ENCODE measurements around the gene TTC3. TPM values are rescaled to one million over a fixed set of nuclear protein-coding genes. Genes with fewer than 3 reads are reported as not detected.

The TTC3 gene
- total RNA-seq, 2 experiments from 2014 or later, result 73.5 to 90.0 TPM

DNA sequence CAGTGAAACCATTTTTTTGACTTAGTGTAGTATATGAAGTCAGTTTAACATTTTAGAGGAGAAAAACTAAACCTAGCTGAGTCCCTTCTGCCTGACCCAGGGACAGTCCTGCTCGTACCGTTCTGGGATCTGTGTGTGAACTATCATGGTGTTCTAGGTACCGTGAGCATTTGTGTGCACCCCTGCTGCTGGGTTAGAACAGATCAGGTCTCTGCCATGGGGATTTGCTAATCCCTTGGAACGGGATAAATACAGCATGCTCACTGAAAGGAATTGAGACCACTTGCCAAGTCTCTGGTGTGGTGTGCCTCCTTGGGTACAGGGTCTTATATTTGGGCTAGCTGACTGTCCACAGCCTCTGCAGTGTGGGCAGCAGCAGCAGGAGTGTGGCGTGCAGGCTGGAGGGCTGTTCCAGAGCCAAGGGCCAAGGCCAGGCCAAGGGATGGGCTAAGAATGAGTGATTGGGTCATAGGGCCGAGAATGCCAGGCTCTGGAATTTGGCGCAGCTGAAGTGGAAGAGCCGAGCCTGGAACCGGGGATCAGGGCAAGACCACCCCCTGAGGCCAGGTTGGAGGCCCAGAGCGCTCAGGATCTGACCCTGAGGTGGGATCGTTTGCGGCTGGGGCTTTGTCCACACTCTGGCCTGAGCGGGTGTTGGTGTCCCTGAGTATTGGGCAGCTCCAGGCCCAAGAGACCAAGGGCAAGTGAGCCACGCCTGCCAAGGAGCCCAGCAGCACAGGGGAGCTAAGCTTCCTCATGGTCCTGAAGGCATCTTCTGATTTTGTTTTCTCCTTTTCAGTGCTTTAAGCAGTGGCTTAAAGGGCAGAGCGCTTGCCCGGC, 127.8 kb downstream of the TTC3 start:
- no peaks in the 10 kb centered on the region for H3K9me2 ChIP-seq (ENCODE audit: insufficient read depth, low read length)
- no peak overlapping the region for H2AFZ ChIP-seq (ENCODE audit: low read length)
- no peaks in the 10 kb centered on the region for H3K9me3 ChIP-seq (ENCODE audit: low read length)
- no TSS peak for BruUV-seq (replicated peaks)
- H3K36me3 ChIP-seq (ENCODE audit: insufficient read depth, low read length), result peaks cover 34% of the 10 kb centered on the region; the same call in 1 of the 2 replicates
- H3K27ac ChIP-seq (ENCODE audit: low read depth, low read length, poor library complexity, severe bottlenecking), result no peak overlapping the region
- intact Hi-C loops (cut with micrococcal nuclease; ENCODE audit: unreplicated experiment), result no loop called here
- H4K20me1 ChIP-seq (ENCODE audit: insufficient read depth, low read length), result no peaks in the 10 kb centered on the region
- H3K4me2 ChIP-seq (ENCODE audit: low read length), result no peak overlapping the region
- no peak for DNase-seq (ENCODE audit: low spot score)
- CTCF ChIA-PET (ENCODE audit: unreplicated experiment), result no interaction called here
- H3K4me3 ChIP-seq (ENCODE audit: low read depth, low read length, poor library complexity, severe bottlenecking), result no peak overlapping the region
- TF ChIP-seq EZH2phosphoT487 (IDR thresholded peaks at IDR 0.05; ENCODE audit: borderline replicate concordance, low read depth, low read length), result no peak
- TF ChIP-seq, protein P1, sequence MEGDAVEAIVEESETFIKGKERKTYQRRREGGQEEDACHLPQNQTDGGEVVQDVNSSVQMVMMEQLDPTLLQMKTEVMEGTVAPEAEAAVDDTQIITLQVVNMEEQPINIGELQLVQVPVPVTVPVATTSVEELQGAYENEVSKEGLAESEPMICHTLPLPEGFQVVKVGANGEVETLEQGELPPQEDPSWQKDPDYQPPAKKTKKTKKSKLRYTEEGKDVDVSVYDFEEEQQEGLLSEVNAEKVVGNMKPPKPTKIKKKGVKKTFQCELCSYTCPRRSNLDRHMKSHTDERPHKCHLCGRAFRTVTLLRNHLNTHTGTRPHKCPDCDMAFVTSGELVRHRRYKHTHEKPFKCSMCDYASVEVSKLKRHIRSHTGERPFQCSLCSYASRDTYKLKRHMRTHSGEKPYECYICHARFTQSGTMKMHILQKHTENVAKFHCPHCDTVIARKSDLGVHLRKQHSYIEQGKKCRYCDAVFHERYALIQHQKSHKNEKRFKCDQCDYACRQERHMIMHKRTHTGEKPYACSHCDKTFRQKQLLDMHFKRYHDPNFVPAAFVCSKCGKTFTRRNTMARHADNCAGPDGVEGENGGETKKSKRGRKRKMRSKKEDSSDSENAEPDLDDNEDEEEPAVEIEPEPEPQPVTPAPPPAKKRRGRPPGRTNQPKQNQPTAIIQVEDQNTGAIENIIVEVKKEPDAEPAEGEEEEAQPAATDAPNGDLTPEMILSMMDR (conservative IDR thresholded peaks at IDR 0.05; ENCODE audit: low read length), result no peak
- POLR2A ChIA-PET, result no interaction called here
- no peaks in the 10 kb centered on the region for H3K4me1 ChIP-seq (ENCODE audit: insufficient read depth, low read length, poor library complexity, severe bottlenecking)
- H3K79me2 ChIP-seq (ENCODE audit: insufficient read depth, low read depth, low read length), result no peaks in the 10 kb centered on the region

DNA sequence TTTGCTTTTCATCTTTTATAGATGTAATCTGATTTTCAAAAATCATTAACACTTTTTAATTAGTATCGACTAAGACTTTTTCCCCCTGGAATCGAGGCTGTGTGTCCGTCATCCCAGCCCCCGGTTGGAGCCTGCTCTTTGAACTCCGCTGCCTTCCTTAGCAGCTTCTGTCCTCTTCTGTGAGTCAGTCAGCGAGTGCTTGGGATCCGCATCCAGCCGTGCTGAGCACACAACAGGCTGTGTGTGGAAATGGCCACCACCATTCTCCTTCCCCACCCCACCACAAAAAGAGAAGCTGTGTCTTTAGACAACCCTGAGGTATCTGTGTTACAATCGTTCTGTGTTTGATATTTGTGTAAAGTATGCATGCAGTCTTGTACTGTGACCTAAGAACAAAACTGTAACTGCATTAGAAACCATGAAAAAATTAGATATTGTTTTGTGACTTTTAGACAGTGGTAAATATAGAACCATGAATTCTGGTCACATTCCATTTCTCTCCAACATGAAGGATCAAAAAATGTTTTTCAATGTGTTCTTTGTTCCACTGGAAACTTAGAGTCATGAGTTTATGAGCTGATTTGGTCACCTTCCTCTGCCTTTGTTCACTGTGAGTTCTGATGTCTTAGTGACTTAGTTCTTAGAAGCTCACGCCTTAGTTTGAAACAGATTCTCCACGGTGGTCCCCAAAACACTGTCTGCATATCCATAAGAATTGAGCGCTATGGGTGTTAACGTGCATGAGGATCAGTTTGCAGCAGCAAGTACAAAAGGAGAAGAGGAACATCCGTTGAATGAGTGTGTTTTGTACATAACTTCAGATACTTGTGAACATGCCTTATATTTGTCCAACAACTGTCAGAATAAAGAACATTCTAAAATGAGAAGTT, 129.4 kb downstream of the TTC3 start:
- CTCF ChIA-PET (ENCODE audit: unreplicated experiment), result interaction anchor here (0.6 kb wide), 2 partner anchors 44 to 70 kb away, joined by 3 read pairs; no protein-coding TSS in a partner anchor
- no peak overlapping the region for H3K27ac ChIP-seq (ENCODE audit: low read depth, low read length, poor library complexity, severe bottlenecking)
- no peaks in the 10 kb centered on the region for H3K4me1 ChIP-seq (ENCODE audit: insufficient read depth, low read length, poor library complexity, severe bottlenecking)
- no peaks in the 10 kb centered on the region for H3K79me2 ChIP-seq (ENCODE audit: insufficient read depth, low read depth, low read length)
- H3K4me3 ChIP-seq (ENCODE audit: low read depth, low read length, poor library complexity, severe bottlenecking), result no peak overlapping the region
- no peak overlapping the region for H2AFZ ChIP-seq (ENCODE audit: low read length)
- peaks cover 27% of the 10 kb centered on the region; the same call in 1 of the 2 replicates for H3K36me3 ChIP-seq (ENCODE audit: insufficient read depth, low read length)
- POLR2A ChIA-PET, result no interaction called here
- DNase-seq (ENCODE audit: low spot score), result no peak
- H3K4me2 ChIP-seq (ENCODE audit: low read length), result no peak overlapping the region
- no peaks in the 10 kb centered on the region for H3K9me3 ChIP-seq (ENCODE audit: low read length)
- no peak for TF ChIP-seq EZH2phosphoT487 (IDR thresholded peaks at IDR 0.05; ENCODE audit: borderline replicate concordance, low read depth, low read length)
- TF ChIP-seq, protein P1 (conservative IDR thresholded peaks at IDR 0.05; ENCODE audit: low read length), result no peak
- H3K9me2 ChIP-seq (ENCODE audit: insufficient read depth, low read length), result no peaks in the 10 kb centered on the region
- intact Hi-C loops (cut with micrococcal nuclease; ENCODE audit: unreplicated experiment), result no loop called here
- BruUV-seq (replicated peaks), result TSS peak; percentile 81
- no peaks in the 10 kb centered on the region for H4K20me1 ChIP-seq (ENCODE audit: insufficient read depth, low read length)
